Gastrocnemius medialis (tissue), 4 donors: ENCODE measurements around the gene SERINC3. TPM values are rescaled to one million over a fixed set of nuclear protein-coding genes. Genes with fewer than 3 reads are reported as not detected.

Experiments
- ATAC-seq, 2 donors: fragments of 150-250 bp; one replicate each; pipeline ENCODE4 v1.9.1; 2016
- DNase-seq, 2 donors: peaks; one replicate each; pipeline ENCODE4 v3.0.0-alpha.2; 2019
- H3K27ac ChIP-seq, 4 donors: fragments of 200-600 bp; sonication (generic); 1 replicate in 1 of 4; 2 replicates in 3 of 4; pipeline ENCODE4 v1.5.1; 2016 to 2018; ENCODE audit warnings: mild to moderate bottlenecking in 2 of 4, moderate library complexity in 1 of 4
- H3K27me3 ChIP-seq, 3 donors: fragments of 200-600 bp; sonication (generic) in 2 of 3; 1 replicate in 1 of 3; 2 replicates in 2 of 3; pipeline versions ENCODE4 v1.5.1 to v1.6.0; 2016 to 2019; ENCODE audit warnings: mild to moderate bottlenecking in 1 of 3, moderate library complexity in 1 of 3
- H3K36me3 ChIP-seq, 2 donors: fragments of 200-600 bp; sonication (generic) in 1 of 2; one replicate each; pipeline ENCODE4 v1.5.1; 2017 to 2018
- H3K4me1 ChIP-seq, 2 donors: fragments of 200-600 bp; sonication (generic) in 1 of 2; one replicate each; pipeline ENCODE4 v1.5.1; 2016 to 2017; ENCODE audit warnings: mild to moderate bottlenecking in 2 of 2
- H3K4me3 ChIP-seq, 4 donors: fragments of 200-600 bp; sonication (generic) in 3 of 4; 1 replicate in 1 of 4; 2 replicates in 3 of 4; pipeline ENCODE4 v1.5.1; 2016 to 2019; ENCODE audit warnings: mild to moderate bottlenecking in 2 of 4
- H3K9me3 ChIP-seq, 3 donors: fragments of 200-600 bp; sonication (generic) in 2 of 3; 1 replicate in 1 of 3; 2 replicates in 2 of 3; pipeline ENCODE4 v1.5.1; 2016 to 2019
- CTCF ChIP-seq, 5 experiments: fragments of 450-650 bp in 3 of 5; fragments of 200-600 bp in 2 of 5; sonication (generic) in 2 of 5; IDR thresholded peaks in 4 of 5; conservative IDR thresholded peaks in 1 of 5; 1 replicate in 4 of 5; 2 replicates in 1 of 5; pipeline ENCODE4 v1.5.1; 2016 to 2019; ENCODE audit warnings: antibody characterized with exemption in 5 of 5, mild to moderate bottlenecking in 3 of 5, moderate library complexity in 3 of 5
- POLR2A ChIP-seq, 2 donors: fragments of 450-650 bp; IDR thresholded peaks; one replicate each; pipeline ENCODE4 v1.6.1; 2017; ENCODE audit warnings: antibody characterized with exemption in 2 of 2, mild to moderate bottlenecking in 2 of 2, moderate library complexity in 2 of 2
- in situ Hi-C, 4 donors: fragments of 200-750 bp; cut with MboI; loops; one replicate each; pipeline versions ENCODE4 v1.15.0 to v1.8.0; 2017; ENCODE audit warnings: low sequenced_read_pairs in 4 of 4
- intact Hi-C: fragments of 100-400 bp; cut with DNase I; formaldehyde crosslinking; loops from one replicate; pipeline ENCODE4 v1.15.1; 2023; ENCODE audit warnings: low total_unique reads
- total RNA-seq, 4 donors: library from RNA; depleted of rRNA; stranded (reverse); fragments of >200 nt; gene quantifications; one replicate each; pipeline versions ENCODE4 v1.1.0 to v1.2.3, GENCODE V29; 2016

Gene SERINC3
- total RNA-seq, 4 donors from 2014 or later = 93.3 to 174 (median 139) TPM

- Histone ChIP-seq H3K36me3 (no peaks in the 10 kb centered on the region), H3K4me3 (no peak overlapping the region), H3K27ac (no peak overlapping the region), H3K4me1 (peaks cover 8% of the 10 kb centered on the region in 2 donors), H3K27me3 (no peaks in the 10 kb centered on the region), H3K9me3 (no peaks in the 10 kb centered on the region)
- in situ Hi-C loops = loop anchor here (25.0 kb wide), 2 partner anchors 154 to 196 kb away; partner anchors contain the start of gene KCNK15 (in 1 of the 4)
- TF ChIP-seq POLR2A (IDR thresholded peaks at IDR 0.05) (no peak), CTCF (IDR thresholded peaks at IDR 0.05 in 4 of 5, conservative IDR thresholded peaks at IDR 0.05 in 1 of 5) (no peak)
- ATAC-seq (no peak), DNase-seq (no peak)
- intact Hi-C loops = no loop called here
Measured at GRCh38 chr20:44540834-44541233, 19.0 kb upstream of the SERINC3 start.

- Histone ChIP-seq H3K36me3 (no peaks in the 10 kb centered on the region), H3K27ac (no peak overlapping the region), H3K9me3 (no peaks in the 10 kb centered on the region), H3K4me1 (peaks cover 2 to 3% of the 10 kb centered on the region in 2 donors), H3K4me3 (no peak overlapping the region), H3K27me3 (no peaks in the 10 kb centered on the region)
- intact Hi-C loops (loop anchor here (10.0 kb wide), 1 partner anchor 153 kb away; no protein-coding TSS in a partner anchor), in situ Hi-C loops (loop anchor here (25.0 kb wide), 2 partner anchors 151 to 199 kb away; partner anchors contain the start of gene KCNK15 (in 1 of the 4))
- ATAC-seq (no peak), DNase-seq (no peak)
- no peak for TF ChIP-seq POLR2A (IDR thresholded peaks at IDR 0.05)
- TF ChIP-seq CTCF (IDR thresholded peaks at IDR 0.05 in 4 of 5, conservative IDR thresholded peaks at IDR 0.05 in 1 of 5) = peak in 1 of 5 experiments; percentile 16
Measured at GRCh38 chr20:44537993-44538392, 16.1 kb upstream of the SERINC3 start.

- intact Hi-C loops (loop anchor here (10.0 kb wide), 1 partner anchor 151 kb away; no protein-coding TSS in a partner anchor), in situ Hi-C loops (loop anchor here (25.0 kb wide), 2 partner anchors 149 to 201 kb away; partner anchors contain the start of gene KCNK15 (in 1 of the 4))
- no peak for ATAC-seq
- no peaks in the 10 kb centered on the region for H3K9me3 ChIP-seq
- DNase-seq = no peak
- TF ChIP-seq CTCF (IDR thresholded peaks at IDR 0.05 in 4 of 5, conservative IDR thresholded peaks at IDR 0.05 in 1 of 5) (no peak), POLR2A (IDR thresholded peaks at IDR 0.05) (no peak)
- peaks cover 9 to 15% of the 10 kb centered on the region in 2 donors for H3K4me1 ChIP-seq
- H3K27me3 ChIP-seq = no peaks in the 10 kb centered on the region
- no peaks in the 10 kb centered on the region for H3K36me3 ChIP-seq
- no peak overlapping the region for H3K27ac ChIP-seq
- no peak overlapping the region for H3K4me3 ChIP-seq
Measured at GRCh38 chr20:44536175-44536574, 14.3 kb upstream of the SERINC3 start.

- Histone ChIP-seq H3K4me3 (no peak overlapping the region), H3K36me3 (no peaks in the 10 kb centered on the region), H3K27ac (peak overlapping the region in 2 of 4 donors; percentile 19 to 77), H3K9me3 (no peaks in the 10 kb centered on the region), H3K27me3 (no peaks in the 10 kb centered on the region), H3K4me1 (peaks cover 9 to 15% of the 10 kb centered on the region in 2 donors)
- in situ Hi-C loops = loop anchor here (5.0 to 25.0 kb wide), 3 partner anchors 73 to 203 kb away; partner anchors contain the start of gene KCNK15 (in 1 of the 4)
- ATAC-seq (no peak), DNase-seq (no peak)
- TF ChIP-seq POLR2A (IDR thresholded peaks at IDR 0.05) (no peak), CTCF (IDR thresholded peaks at IDR 0.05 in 4 of 5, conservative IDR thresholded peaks at IDR 0.05 in 1 of 5) (no peak)
- intact Hi-C loops = loop anchor here (5.0 to 10.0 kb wide), 3 partner anchors 149 to 227 kb away; no protein-coding TSS in a partner anchor
Measured at GRCh38 chr20:44533928-44534327, 12.1 kb upstream of the SERINC3 start.
